ENCODE data around the gene ZFP36L1. TPM values are rescaled to one million over a fixed set of nuclear protein-coding genes. Genes with fewer than 3 reads are reported as not detected.
A peak's percentile ranks its signal among the peaks of the same experiment; 100 is the strongest.

The ZFP36L1 gene
- total and polyA plus RNA-seq, 9 donors: 336 to 1,074 (median 626) TPM

DNA sequence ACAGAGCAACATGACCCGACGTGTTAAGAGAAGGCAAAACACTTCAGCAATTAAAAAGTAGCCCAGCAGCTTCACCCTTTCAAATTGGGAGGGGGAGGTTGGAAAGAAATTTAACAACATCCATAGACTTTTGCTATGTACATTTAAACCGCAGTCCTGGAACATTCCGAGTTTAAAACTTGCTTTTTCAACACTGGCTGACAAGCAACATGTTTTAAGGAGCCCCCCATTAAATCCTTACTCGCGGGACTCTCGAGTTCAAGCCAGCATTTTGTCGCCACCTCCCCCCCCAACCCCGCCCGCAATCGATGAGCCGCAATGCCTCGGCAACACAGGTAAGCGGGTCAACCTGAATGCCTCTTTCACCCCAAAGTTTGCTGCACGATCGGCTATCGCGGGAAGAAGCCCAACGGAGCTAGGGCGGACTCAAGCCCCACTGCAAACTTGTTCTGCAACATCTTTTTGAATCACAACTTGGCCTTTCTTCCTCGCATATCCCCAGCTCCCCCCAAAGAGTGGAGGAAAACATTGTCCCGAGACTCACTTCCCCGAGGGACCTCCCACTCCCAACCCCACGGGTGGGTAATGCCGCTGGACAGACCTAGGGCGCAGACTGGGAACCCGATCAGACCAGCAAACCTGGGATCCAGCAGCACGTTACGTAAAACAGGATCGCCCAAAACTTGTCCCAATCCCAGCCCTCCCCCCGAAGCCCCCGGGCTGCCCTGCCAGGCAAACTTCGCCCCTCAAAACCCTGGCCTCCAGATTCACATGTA, 777 bp downstream of the ZFP36L1 start:
- TF ChIP-seq EP300 (IDR thresholded peaks at IDR 0.05) (no peak), POLR2A (IDR thresholded peaks at IDR 0.05) (no peak)
- TF ChIP-seq, protein P1, sequence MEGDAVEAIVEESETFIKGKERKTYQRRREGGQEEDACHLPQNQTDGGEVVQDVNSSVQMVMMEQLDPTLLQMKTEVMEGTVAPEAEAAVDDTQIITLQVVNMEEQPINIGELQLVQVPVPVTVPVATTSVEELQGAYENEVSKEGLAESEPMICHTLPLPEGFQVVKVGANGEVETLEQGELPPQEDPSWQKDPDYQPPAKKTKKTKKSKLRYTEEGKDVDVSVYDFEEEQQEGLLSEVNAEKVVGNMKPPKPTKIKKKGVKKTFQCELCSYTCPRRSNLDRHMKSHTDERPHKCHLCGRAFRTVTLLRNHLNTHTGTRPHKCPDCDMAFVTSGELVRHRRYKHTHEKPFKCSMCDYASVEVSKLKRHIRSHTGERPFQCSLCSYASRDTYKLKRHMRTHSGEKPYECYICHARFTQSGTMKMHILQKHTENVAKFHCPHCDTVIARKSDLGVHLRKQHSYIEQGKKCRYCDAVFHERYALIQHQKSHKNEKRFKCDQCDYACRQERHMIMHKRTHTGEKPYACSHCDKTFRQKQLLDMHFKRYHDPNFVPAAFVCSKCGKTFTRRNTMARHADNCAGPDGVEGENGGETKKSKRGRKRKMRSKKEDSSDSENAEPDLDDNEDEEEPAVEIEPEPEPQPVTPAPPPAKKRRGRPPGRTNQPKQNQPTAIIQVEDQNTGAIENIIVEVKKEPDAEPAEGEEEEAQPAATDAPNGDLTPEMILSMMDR (IDR thresholded peaks at IDR 0.05): no peak
- intact Hi-C loops (cut with DNase I): loop anchor here in 2 of 4 donors (2.0 to 10.0 kb wide), 7 partner anchors 245 to 647 kb away; no protein-coding TSS in a partner anchor
- whole genome bisulfite sequencing, 3 donors: 0 to 1% (median 0%) methylated on average over 33 of the region's 33 CpGs
- Histone ChIP-seq H3K36me3 (no peaks in the 10 kb centered on the region), H3K27me3 (no peaks in the 10 kb centered on the region), H3K4me1 (ENCODE audit: insufficient read depth) (peaks cover 5% of the 10 kb centered on the region), H3K27ac (peak overlapping the region; percentile 88 to 100), H3K4me3 (peak overlapping the region; percentile 85), H3K9me3 (no peaks in the 10 kb centered on the region)
- DNase-seq: peak in 4 of 5 donors; percentile 30 to 64 (median 56)

DNA sequence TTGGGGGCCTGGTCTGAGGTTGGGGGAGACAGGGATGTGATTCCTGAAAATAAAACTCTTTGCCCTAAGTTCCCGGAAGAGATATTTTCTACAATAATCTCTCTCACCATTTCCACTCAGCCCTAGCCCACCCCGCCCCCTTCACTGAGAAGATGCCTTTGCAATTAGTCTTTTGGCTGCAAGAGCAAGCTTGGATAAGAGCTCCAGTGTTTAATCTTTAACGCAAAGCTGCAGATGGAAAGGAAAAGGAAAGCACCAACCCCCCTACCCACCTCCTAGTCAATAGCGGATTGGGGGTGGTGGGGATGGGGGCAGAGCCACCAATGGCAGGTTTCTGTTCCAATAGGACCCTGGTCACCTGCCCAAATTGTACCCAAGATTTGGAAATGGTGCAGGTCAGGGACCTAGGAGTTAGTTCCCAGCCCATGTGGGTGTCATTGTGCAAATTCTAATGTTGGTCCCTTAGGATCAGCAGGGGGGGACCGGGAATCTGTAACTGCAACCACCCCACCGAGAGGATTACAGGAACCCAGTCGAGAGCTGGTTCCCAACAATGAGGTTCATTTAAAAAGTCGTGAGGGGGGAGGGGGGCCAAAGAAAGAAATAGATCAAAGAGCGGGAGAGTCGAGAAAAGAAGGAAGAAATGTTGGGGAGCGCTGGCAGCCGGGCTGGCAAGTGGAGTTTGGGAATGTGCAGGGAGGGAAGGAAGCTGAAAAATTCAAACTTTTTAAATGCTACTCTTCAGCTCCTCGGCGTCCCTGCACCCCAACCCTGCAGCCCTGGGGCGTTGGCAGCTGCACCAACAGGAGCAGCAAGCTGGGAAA, 1.6 kb downstream of the ZFP36L1 start:
- 0 to 1% (median 0%) methylated on average over 15 of the region's 15 CpGs for WGBS, 3 donors
- TF ChIP-seq, protein P1 (IDR thresholded peaks at IDR 0.05): no peak
- TF ChIP-seq EP300 (IDR thresholded peaks at IDR 0.05): no peak
- TF ChIP-seq POLR2A (IDR thresholded peaks at IDR 0.05): no peak
- Histone ChIP-seq H3K27ac (peak overlapping the region; percentile 88 to 100), H3K36me3 (no peaks in the 10 kb centered on the region), H3K27me3 (no peaks in the 10 kb centered on the region), H3K4me1 (ENCODE audit: insufficient read depth) (peaks cover 5% of the 10 kb centered on the region), H3K9me3 (no peaks in the 10 kb centered on the region), H3K4me3 (peak overlapping the region; percentile 85)
- DNase-seq: peak in 2 of 5 donors; percentile 16 to 45
- intact Hi-C loops (cut with DNase I): loop anchor here in 2 of 4 donors (2.0 to 10.0 kb wide), 6 partner anchors 244 to 646 kb away; no protein-coding TSS in a partner anchor

DNA sequence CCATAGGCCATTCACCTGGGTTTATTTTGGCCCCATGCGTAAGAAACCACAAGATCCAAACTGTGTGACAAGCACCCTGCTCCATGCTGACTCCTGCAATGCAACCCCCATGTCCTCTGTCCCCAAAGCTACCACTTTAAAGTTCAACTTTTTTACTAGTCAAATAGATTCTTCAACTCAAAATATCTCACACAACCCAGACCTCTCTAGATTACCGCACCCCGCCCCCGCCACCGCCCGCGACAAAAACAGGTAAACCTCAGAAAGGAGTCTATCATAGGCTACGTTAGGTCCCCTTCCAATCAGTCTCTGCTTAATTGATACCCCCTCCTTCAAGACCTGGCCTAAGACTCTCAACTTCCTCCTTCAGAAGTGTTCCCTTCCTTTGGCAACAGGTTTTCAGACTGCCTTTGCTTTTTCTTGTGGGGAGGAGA, 2.2 kb downstream of the ZFP36L1 start:
- H3K9me3 ChIP-seq: no peaks in the 10 kb centered on the region
- H3K4me1 ChIP-seq (ENCODE audit: insufficient read depth): peaks cover 3% of the 10 kb centered on the region
- H3K4me3 ChIP-seq: peak overlapping the region; percentile 85
- intact Hi-C loops (cut with DNase I): loop anchor here in 2 of 4 donors (2.0 to 10.0 kb wide), 6 partner anchors 243 to 646 kb away; no protein-coding TSS in a partner anchor
- 1 to 5% (median 2%) methylated on average over 8 of the region's 8 CpGs for WGBS, 3 donors
- H3K27me3 ChIP-seq: no peaks in the 10 kb centered on the region
- DNase-seq: peak in 1 of 5 donors; percentile 47
- no peak for TF ChIP-seq EP300 (IDR thresholded peaks at IDR 0.05)
- TF ChIP-seq POLR2A (IDR thresholded peaks at IDR 0.05): no peak
- TF ChIP-seq, protein P1 (IDR thresholded peaks at IDR 0.05): no peak
- no peaks in the 10 kb centered on the region for H3K36me3 ChIP-seq
- peak overlapping the region; percentile 88 to 100 for H3K27ac ChIP-seq

All from ovary (tissue), 9 donors.